ENCODE measurements around the gene RABL6.
"Not testable (repeated sequence)": the region's sequence is repeated elsewhere in the genome, so short reads cannot be mapped to it uniquely, and the experiment has no call there.

RABL6 gene

DNA sequence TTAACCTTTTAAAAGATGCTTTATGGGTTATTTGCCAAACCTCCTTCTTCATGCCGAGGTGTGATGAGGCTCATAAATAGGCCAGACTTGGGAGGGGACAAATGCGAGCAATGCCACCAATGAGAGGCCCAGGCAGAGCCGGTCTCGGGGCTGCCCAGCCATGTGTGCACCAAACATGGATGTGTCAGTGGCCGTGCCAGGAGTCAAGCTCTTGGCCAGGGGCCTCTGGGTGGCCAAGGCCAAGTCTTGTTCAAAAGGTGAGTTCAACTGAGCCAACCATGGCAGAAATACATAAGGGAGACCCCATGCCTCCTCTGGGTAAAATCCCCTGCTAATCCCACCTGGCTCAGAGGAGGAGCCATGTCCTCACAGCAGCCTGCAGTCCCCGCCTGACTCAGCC is 32.6 kb upstream of the RABL6 start:
- no peak for DNase-seq

DNA sequence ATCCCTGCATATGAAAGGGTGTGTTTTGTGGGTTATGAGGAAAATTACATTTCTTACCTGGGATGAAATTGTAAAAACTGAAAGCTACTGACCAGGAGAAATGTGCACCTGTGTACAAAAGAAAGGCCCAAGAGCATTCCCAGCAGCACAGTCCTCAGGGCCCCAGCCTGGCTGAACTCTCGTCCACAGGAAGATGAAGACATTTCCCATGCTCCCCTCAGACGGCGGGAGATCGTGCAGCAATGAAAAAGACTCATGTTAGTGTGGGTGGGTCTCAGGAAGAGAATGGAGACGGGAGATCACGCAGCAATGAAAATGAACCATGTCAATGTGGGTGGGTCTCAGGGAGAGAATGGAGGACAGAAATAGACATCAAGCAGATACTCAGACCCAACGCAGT is 30.8 kb upstream of the RABL6 start:
- DNase-seq, result no peak

DNA sequence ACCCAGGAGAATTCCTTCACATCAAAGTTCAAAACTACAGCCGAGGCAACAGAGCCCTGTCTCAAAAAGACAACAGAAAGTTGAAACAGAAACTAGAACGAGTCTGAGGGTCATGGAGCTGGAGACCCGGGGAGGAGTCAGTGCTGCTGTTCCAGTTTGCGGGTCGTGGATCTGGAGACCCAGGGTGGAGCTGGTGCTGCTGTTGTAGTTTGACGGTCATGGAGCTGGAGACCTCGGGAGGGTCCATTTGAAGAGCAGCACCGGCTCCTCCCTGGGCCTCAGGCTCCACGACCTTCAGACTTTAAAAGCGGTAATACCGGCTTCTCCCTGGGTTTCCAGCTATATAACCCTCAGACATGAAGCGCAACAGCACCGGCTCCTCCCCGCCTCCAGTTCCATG is 30.4 kb upstream of the RABL6 start:
- no peak for DNase-seq

DNA sequence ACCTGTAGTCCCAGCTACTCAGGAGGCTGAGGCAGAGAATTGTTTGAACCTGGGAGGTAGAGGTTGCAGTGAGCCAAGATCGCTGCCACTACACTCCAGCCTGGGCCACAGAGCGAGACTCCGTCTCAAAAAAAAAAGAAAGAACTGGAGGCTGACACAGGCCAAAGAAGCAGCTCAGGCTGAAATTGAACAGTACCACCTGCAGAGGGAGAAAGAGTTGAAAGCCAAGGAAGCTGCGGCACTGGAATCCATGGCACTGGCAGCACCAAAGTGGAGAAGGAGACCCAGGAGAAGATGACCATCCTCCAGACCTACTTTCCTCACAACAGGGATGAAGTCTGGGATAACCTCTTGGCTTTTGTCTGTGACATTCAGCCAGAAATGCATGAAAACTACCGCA is 27.9 kb upstream of the RABL6 start:
- no peak for DNase-seq

DNA sequence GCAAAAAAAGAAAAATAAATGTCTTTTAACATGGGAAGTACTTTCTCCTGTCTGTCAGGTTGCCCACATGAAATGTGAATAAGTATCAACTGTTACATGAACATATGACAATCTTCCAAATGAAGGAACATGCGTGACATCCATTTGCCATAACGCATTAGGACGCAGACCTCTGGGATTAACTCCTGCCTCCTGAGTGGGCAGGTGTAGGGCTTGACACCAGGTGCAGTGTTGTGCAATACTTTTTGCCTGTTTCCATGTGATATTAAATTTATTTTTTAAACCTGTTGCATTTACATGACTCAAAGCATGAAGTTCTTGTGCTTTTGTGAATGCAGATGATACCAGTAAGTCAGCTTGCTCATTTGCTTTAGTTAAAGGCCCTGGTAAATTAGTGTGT is 25.3 kb upstream of the RABL6 start:
- DNase-seq, result no peak

DNA sequence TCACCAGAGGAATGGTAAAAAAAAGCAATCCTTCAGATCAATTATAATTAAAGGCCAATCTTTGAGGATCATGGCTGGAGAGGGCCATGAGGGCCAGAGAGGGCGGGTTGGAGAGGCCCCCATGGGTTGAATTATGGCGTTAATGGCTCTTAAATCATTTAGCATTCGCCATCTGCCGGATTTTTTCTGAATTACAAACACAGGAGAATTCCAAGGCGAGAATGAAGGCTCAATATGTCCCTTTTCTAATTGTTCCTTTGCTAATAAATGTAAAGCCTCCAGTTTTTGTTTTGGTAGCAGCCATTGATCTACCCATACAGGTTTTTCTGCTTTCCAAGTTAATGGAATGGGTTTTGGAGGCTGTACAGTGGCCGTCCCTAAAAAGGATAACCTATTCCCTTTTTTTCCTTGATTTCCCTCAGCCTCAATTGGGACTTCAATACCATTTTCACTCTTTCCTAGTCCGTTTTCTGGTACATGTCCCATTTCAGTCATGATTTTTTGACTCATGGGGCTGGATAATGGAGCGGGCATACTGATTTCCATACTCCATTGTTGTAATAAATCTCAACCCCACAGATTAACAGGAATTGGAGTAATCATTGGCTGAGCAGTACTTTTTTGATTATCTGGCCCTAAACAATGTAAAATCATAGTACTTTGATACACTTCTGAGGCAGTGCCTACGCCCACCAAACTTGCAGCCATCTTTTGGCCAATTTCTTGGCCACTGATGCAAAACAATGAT is 23.3 kb upstream of the RABL6 start:
- DNase-seq, result peak in 1 of 2 donors; percentile 44

DNA sequence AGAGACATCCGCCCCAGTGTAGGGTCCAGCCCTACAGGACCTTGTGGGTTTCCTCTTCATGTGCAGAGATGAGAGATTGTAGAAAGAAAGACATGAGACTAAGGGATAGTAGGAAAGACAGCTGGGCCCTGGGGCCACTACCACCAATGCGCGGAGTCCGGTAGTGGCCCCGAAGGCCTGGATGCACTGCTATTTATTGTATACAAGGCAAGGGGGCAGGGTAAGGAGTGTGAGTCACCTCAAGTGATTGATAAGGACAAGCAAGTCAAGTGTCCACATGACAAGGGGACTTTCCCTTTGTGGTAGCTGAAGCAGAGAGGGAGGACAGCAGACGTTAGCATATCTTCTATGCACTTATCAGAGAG is 22.8 kb upstream of the RABL6 start:
- peak; percentile 16 to 55 for DNase-seq

DNA sequence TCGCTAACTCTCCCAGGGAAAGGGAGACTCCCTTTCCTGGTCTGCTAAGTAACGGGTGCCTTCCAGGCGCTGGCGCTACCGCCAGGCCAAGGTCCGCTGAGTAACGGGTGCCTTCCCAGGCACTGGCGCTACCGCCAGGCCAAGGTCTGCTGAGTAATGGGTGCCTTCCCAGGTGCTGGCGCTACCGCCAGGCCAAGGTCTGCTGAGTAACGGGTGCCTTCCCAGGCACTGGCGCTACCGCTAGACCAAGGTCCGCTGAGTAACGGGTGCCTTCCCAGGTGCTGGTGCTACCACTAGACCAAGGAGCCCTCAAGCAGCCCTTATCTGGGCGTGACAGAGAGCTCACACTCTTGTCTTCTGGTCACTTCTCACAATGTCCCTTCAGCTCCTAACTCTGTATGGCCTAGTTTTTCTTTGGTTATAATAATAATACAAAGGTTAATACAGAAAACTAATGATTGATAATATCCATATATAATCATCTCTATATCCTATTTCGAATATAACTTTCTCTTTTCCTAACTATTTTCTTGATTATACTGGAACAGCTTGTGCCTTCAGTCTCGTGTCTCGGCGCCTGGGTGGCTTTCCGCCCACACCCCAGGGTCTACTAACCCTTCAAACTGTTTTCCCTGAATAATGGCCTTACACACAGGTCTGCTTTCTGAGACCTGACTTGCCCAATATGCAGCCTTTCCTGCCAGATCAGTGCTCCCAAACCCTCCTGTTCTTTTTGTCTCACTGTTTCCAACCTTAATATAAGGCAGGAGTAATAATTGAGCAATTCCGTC is 22.0 kb upstream of the RABL6 start:
- DNase-seq, result not testable (repeated sequence)

GRCh38 chr9:136786451-136786850 is 21.3 kb upstream of the RABL6 start:
- no peak for DNase-seq

GRCh38 chr9:136786983-136787382 is 20.8 kb upstream of the RABL6 start:
- DNase-seq, result not testable (repeated sequence)

- peak; percentile 70 to 84 for DNase-seq
Observed at GRCh38 chr9:136787690-136788400, 19.9 kb upstream of the RABL6 start.

- not testable (repeated sequence) for DNase-seq
Observed at GRCh38 chr9:136788644-136789522, 18.9 kb upstream of the RABL6 start.

DNA sequence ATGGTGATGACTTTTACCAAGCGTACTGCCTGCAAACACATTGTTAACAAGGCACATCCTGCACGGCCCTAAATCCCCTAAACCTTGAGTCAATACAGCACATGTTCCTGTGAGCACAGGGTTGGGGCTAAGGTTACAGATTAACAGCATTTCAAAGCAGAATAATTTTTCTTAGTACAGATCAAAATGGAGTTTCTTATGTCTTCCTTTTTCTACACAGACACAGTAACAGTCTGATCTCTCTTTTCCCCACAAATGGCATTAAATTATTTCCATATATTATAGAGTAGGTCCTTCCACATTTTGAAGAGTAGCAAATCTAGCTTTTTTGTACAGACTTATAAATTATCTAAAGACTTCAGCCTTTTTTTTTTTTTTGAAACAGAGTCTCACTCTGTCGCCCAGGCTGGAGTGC is 18.2 kb upstream of the RABL6 start:
- no peak for DNase-seq

DNA sequence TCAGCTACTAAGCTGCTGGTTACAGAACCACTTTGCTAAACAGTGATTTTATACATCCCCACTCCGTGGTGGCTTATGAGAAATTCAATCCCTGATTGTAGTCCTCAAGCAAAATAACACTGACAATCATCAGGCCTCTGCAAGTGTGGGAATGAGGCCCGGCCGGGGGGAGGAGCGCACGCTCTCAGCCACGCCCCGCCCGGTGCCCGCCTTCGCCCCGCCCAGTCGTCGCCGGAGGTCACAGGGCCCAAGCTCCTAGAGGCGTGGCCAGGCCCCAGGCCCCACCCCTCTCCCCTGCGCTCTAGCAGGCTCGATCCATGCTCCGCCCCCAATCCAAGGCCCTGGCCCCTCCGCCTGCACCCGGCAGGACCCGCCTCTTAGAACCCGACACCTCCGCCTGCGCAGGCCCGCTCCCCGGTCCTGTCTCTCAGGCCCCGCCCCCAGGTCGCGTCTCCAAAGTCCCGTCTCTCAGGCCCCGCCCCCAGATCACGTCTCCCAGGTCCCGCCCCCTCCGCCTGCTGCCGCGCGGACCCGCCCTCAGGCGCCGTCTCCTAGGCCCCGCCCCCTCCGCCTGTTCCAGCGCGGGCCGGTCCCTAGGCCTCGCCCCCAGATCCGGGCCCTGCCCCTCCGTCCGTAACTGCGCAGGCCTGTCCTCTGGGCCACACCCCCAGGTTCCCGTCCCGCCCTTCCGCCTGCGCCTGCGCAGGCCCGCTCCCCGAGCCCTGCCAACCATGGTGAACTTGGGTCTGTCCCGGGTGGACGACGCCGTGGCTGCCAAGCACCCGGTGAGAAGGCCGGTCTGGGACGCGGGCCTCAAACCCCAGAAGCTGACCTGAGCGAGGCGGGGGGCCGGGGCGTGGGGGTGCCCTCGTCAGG is 16.9 kb upstream of the RABL6 start, which contains the start of gene TMEM141:
Gene TMEM141, plus strand, starts transcription at position 705 of the 876 bp plus-strand sequence. Its CDS starts 27 bp downstream, at position 732.
- DNase-seq, result peak; percentile 99 to 100

DNA sequence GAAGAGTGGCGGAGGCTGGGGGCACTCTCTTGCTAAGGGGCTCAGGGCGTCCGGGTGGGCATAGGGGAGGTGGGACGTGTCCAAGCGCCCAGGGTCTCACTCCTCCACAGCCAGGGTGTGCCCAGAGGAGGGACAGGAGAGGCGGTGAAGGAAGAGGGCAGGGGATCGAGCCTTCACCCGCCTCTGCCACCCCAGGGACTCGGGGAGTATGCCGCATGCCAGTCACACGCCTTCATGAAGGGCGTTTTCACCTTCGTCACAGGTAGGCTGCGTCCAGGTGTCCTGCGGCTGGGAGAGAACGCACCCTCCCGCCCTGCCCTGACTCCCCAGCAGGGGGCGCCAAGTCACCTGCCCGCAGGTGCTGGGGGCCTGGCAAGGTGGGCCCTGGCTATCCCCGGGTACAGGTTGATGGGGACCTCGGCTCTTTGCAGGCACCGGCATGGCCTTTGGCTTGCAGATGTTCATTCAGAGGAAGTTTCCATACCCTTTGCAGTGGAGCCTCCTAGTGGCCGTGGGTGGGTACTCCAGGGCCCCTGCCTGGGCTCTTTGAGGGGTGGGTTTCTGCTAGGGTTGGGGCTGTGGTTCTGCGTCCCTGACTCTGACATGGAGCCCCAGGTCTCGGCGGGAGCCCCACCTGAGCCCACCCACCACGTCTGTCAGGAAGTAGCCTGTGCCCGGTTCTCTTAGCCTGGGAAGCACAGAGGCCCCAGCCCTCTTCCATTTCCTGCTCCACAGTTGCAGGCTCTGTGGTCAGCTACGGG is 16.1 kb upstream of the RABL6 start:
- peak; percentile 74 to 77 for DNase-seq

- DNase-seq, result no peak
Observed at GRCh38 chr9:136792321-136793085, 15.2 kb upstream of the RABL6 start.

- DNase-seq, result no peak
Observed at GRCh38 chr9:136793086-136793946, 14.4 kb upstream of the RABL6 start.

DNA sequence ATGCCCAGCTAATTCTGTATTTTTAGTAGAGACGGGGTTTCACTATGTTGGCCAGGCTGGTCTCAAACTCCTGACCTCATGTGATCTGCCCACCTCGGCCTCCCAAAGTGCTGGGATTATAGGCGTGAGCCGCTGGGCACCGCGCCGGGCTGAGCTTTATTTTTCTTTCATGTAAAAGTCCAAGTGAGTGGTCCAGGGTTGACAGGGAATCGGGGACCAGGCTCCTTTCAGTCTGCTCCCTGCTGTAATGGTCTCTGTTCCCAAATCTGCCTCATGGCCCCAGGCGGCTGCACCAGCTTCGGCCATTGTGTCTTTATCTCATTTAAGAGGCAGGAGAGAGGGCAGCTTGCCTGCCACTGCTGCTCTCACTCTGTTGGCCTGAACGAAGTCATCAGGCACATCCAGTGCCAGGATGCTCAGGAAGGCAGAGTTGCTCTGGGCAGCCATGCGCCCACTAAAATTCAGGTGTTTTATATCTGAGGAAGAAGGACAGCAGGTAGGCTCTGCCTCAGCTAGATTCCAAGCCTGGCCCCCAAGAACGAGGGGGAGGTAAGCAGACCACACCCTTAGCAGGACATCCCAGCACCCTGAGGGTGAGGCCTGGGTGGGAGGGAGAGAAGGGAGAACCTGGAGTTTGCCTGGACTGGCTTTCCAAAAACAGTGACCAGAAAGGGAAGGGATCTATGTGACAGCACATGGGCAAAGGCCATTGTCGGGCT is 13.3 kb upstream of the RABL6 start:
- no peak for DNase-seq

Measured in CD4-positive, alpha-beta T cell treated with Interleukin-1 beta for 1 hour (primary cell).